Caco-2 (cell line): ENCODE measurements around the gene RHEBL1. TPM values are rescaled to one million over a fixed set of nuclear protein-coding genes. Genes with fewer than 3 reads are reported as not detected.

Source experiments
- BruUV-seq: library from RNA; stranded (reverse); fragments of 400-500 nt; replicated peaks from 2 replicates; lab custom pipeline; 2021; lab: Mats Ljungman, UMichigan
- CTCF ChIA-PET: fragments of 300-600 bp; sonication (Branson Sonifier 250); formaldehyde crosslinking; loops from one replicate; lab custom pipeline; 2022; ENCODE audit warnings: antibody characterized with exemption; lab: Charles Lee
- POLR2A ChIA-PET: fragments of 300-600 bp; sonication (Branson Sonifier 250); formaldehyde crosslinking; loops from one replicate; lab custom pipeline; 2022; ENCODE audit warnings: antibody characterized with exemption; lab: Charles Lee
- DNase-seq, 2 experiments: peaks; one replicate each; pipeline versions ENCODE4 v3.0.0 to v3.0.0-alpha.2; 2020 to 2022
- H3K27me3 ChIP-seq: replicated peaks from 2 replicates; pipeline ENCODE4 v1.6.0; 2011; ENCODE audit warnings: low read length; ENCODE audit not compliant: control insufficient read depth, insufficient read depth
- H3K36me3 ChIP-seq: 2 replicates; pipeline ENCODE4 v1.5.1; 2011; ENCODE audit warnings: low read length; ENCODE audit not compliant: control insufficient read depth, insufficient read depth
- H3K4me1 ChIP-seq: fragments of 250-450 bp; sonication (Bioruptor Pico); 2 replicates; pipeline ENCODE4 v1.5.1; 2020; ENCODE audit warnings: mild to moderate bottlenecking
- H3K4me3 ChIP-seq: 2 replicates; pipeline ENCODE4 v1.5.1; 2011; ENCODE audit warnings: low read depth, mild to moderate bottlenecking, control low read depth, low read length
- H3K9me3 ChIP-seq: fragments of 250-450 bp; sonication (Bioruptor Pico); 2 replicates; pipeline ENCODE4 v1.5.1; 2020; ENCODE audit warnings: mild to moderate bottlenecking, moderate library complexity
- H3K27ac Mint-ChIP-seq: one replicate; pipeline ENCODE4 v1.8.0; 2022; ENCODE audit warnings: mixed read lengths; ENCODE audit not compliant: unreplicated experiment
- H3K27me3 Mint-ChIP-seq: one replicate; pipeline ENCODE4 v1.8.0; 2022; ENCODE audit warnings: mixed read lengths; ENCODE audit not compliant: insufficient read depth, unreplicated experiment
- H3K36me3 Mint-ChIP-seq: one replicate; pipeline ENCODE4 v1.8.0; 2022; ENCODE audit warnings: mild to moderate bottlenecking, mixed read lengths; ENCODE audit not compliant: insufficient read depth, unreplicated experiment
- H3K4me1 Mint-ChIP-seq: one replicate; pipeline ENCODE4 v1.8.0; 2022; ENCODE audit warnings: low read depth, mixed read lengths; ENCODE audit not compliant: unreplicated experiment
- H3K4me3 Mint-ChIP-seq: one replicate; pipeline ENCODE4 v1.8.0; 2022; ENCODE audit warnings: mild to moderate bottlenecking, moderate library complexity, mixed read lengths; ENCODE audit not compliant: unreplicated experiment
- H3K9me3 Mint-ChIP-seq: one replicate; pipeline ENCODE4 v1.8.0; 2022; ENCODE audit warnings: mixed read lengths; ENCODE audit not compliant: unreplicated experiment
- CTCF ChIP-seq, 2 experiments: fragments of 200-600 bp in 1 of 2; IDR thresholded peaks; 1 replicate in 1 of 2; 2 replicates in 1 of 2; pipeline versions ENCODE4 v1.5.1 to v1.8.0; 2011 to 2022; ENCODE audit warnings: antibody characterized with exemption in 1 of 2, control low read depth in 1 of 2, inconsistent platforms in 1 of 2, low read depth in 1 of 2, low read length in 1 of 2, mild to moderate bottlenecking in 1 of 2, moderate library complexity in 1 of 2; ENCODE audit not compliant: insufficient read depth in 1 of 2, severe bottlenecking in 1 of 2, unreplicated experiment in 1 of 2
- intact Hi-C: fragments of 100-400 bp; cut with micrococcal nuclease; formaldehyde crosslinking; loops from one replicate; pipeline ENCODE4 v1.10.0; 2022; ENCODE audit not compliant: unreplicated experiment
- total RNA-seq: library from RNA; stranded (reverse); gene quantifications from 2 replicates; pipeline ENCODE4 v1.2.3, GENCODE V29; 2022

RHEBL1 gene
- total RNA-seq, 1 experiment from 2014 or later, result 2.5 TPM

- Histone ChIP-seq H3K36me3 (no peaks in the 10 kb centered on the region), H3K4me3 (no peak overlapping the region), H3K27me3 (peaks cover 2% of the 10 kb centered on the region; the same call in 1 of the 2 replicates), H3K4me1 (no peaks in the 10 kb centered on the region), H3K9me3 (no peaks in the 10 kb centered on the region)
- no peak for DNase-seq
- no TSS peak for BruUV-seq
- TF ChIP-seq CTCF (IDR thresholded peaks at IDR 0.05; ENCODE audit: insufficient read depth in 1 of 2, low read depth in 1 of 2, low read length in 1 of 2, severe bottlenecking in 1 of 2, unreplicated experiment in 1 of 2), result no peak
- Mint-ChIP-seq H3K27me3 (peaks cover 3% of the 10 kb centered on the region), H3K4me3 (no peak overlapping the region), H3K4me1 (no peaks in the 10 kb centered on the region), H3K36me3 (peaks cover 5% of the 10 kb centered on the region), H3K9me3 (no peaks in the 10 kb centered on the region), H3K27ac (no peak overlapping the region)
- POLR2A ChIA-PET, result no interaction called here
- intact Hi-C loops, result no loop called here
- CTCF ChIA-PET, result interaction anchor here (0.7 to 1.2 kb wide), 5 partner anchors 10 to 151 kb away, joined by 3 to 4 read pairs (median 3); partner anchors contain the start of genes DHH and TUBA1B
These were observed 14.7 kb upstream of the RHEBL1 start for GRCh38 chr12:49084438-49084837.

GRCh38 chr12:49079793-49080192, 10.0 kb upstream of the RHEBL1 start:
- intact Hi-C loops, result no loop called here
- no TSS peak for BruUV-seq

DNA sequence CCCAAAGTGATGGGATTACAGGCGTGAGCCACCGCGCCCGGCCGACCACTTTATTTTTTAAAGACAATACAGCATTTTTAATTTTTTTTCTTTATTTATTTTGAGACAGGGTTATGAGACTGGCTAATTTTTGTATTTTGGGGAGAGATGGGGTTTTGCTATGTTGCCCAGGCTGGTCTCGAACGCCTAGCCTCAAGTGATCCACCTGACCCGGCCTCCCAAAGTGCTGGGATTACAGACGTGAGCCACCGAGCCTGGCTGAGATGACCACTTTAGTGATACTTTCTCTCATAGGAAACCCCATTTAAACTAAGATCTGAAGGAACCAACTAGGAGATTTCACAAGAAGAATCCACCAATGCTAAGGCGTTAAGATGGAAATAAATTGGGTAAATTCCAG, 1.2 kb upstream of the RHEBL1 start:
- CTCF ChIA-PET, result interaction anchor here (1.4 to 1.9 kb wide), 2 partner anchors 17 to 74 kb away, joined by 5 to 33 read pairs; no protein-coding TSS in a partner anchor
- POLR2A ChIA-PET, result no interaction called here
- no peak for TF ChIP-seq CTCF (IDR thresholded peaks at IDR 0.05; ENCODE audit: insufficient read depth in 1 of 2, low read depth in 1 of 2, low read length in 1 of 2, severe bottlenecking in 1 of 2, unreplicated experiment in 1 of 2)

More at GRCh38 chr12:49079793-49080192, 10.0 kb upstream of the RHEBL1 start:
- Mint-ChIP-seq H3K27me3 (no peaks in the 10 kb centered on the region), H3K36me3 (no peaks in the 10 kb centered on the region), H3K4me1 (no peaks in the 10 kb centered on the region), H3K4me3 (no peak overlapping the region), H3K9me3 (no peaks in the 10 kb centered on the region), H3K27ac (no peak overlapping the region)
- Histone ChIP-seq H3K4me3 (no peak overlapping the region), H3K36me3 (no peaks in the 10 kb centered on the region), H3K4me1 (no peaks in the 10 kb centered on the region), H3K27me3 (no peaks in the 10 kb centered on the region), H3K9me3 (no peaks in the 10 kb centered on the region)
- ChIA-PET POLR2A (no interaction called here), CTCF (interaction anchor here (2.6 kb wide), 1 partner anchor 8 kb away, joined by 13 read pairs; no protein-coding TSS in a partner anchor)
- no peak for TF ChIP-seq CTCF (IDR thresholded peaks at IDR 0.05; ENCODE audit: insufficient read depth in 1 of 2, low read depth in 1 of 2, low read length in 1 of 2, severe bottlenecking in 1 of 2, unreplicated experiment in 1 of 2)
- no peak for DNase-seq

More for the DNA sequence above, 1.2 kb upstream of the RHEBL1 start:
- intact Hi-C loops, result loop anchor here (1.0 to 2.0 kb wide), 2 partner anchors 17 to 38 kb away; no protein-coding TSS in a partner anchor
- H3K36me3 ChIP-seq, result no peaks in the 10 kb centered on the region
- H3K27me3 ChIP-seq, result no peaks in the 10 kb centered on the region
- BruUV-seq, result no TSS peak
- Mint-ChIP-seq H3K27ac (no peak overlapping the region), H3K4me3 (no peak overlapping the region), H3K36me3 (peaks cover 6% of the 10 kb centered on the region), H3K9me3 (no peaks in the 10 kb centered on the region), H3K27me3 (no peaks in the 10 kb centered on the region), H3K4me1 (peaks cover 7% of the 10 kb centered on the region)
- no peaks in the 10 kb centered on the region for H3K9me3 ChIP-seq
- peaks cover 7% of the 10 kb centered on the region; the same call in 1 of the 2 replicates for H3K4me1 ChIP-seq
- no peak overlapping the region for H3K4me3 ChIP-seq
- DNase-seq, result no peak
